Activated CD8-positive, alpha-beta memory T cell treated with anti-CD3 and anti-CD28 coated beads, Interleukin-2, amount 50 U/mL, for 1 hour (primary cell): ENCODE data around the gene IKZF4.
"Not testable (repeated sequence)": the region's sequence is repeated elsewhere in the genome, so short reads cannot be mapped to it uniquely, and the experiment has no call there.

Experiments
- DNase-seq: peaks from one replicate; pipeline ENCODE4 v3.0.0-alpha.2; 2020; ENCODE audit errors: extremely low read depth

Gene IKZF4

GRCh38 chr12:55999522-55999921, 21.3 kb upstream of the IKZF4 start:
- not testable (repeated sequence) for DNase-seq

GRCh38 chr12:55999999-56000540, 20.8 kb upstream of the IKZF4 start:
- not testable (repeated sequence) for DNase-seq

DNA sequence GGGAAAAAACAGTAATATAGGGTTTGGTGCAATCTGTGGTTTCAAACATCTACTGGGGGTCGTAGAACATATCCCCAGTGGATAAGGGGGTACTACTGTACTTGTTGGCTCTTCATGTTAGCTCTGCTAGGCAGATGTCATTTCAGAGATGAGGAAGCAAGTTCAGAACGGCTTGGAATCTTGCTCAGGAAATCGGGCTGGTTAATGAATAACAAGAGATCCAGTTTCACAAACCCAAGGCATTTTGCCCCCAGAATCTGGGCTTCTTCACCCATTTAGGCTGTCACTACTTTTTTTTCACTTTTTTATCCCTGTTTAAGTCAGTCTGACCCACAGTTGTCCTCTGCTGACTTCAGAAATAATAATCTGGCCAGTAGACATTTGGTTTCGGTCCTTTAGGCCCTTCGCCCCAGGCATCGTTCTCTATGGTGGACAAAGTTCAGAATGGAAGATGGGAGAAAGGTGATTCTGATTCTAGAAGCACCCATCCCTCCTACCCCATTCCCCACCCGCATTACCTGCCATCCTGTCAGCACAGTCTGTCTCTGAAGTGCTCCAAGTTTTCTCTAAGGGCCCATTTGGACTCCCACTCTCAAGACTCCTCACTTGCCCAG, 19.2 kb upstream of the IKZF4 start:
- DNase-seq, result no peak

DNA sequence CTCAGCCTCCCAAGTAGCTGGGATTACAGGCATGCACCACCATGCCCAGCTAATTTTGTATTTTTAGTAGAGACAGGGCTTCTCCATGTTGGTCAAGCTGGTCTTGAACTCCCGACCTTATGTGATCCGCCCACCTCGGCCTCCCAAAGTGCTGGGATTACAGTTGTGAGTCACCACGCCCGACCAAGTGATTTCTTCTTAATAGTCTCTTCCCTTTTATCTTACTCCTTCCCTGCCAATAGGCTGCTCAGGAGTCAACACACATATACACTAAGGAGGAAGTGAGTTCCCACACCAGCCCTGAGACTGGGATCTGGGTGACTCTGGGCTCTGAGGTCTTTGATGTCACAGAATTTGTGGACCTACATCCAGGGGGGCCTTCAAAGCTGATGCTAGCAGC, 17.5 kb upstream of the IKZF4 start:
- not testable (repeated sequence) for DNase-seq

- no peak for DNase-seq
Observed at GRCh38 chr12:56004211-56004610, 16.6 kb upstream of the IKZF4 start.

DNA sequence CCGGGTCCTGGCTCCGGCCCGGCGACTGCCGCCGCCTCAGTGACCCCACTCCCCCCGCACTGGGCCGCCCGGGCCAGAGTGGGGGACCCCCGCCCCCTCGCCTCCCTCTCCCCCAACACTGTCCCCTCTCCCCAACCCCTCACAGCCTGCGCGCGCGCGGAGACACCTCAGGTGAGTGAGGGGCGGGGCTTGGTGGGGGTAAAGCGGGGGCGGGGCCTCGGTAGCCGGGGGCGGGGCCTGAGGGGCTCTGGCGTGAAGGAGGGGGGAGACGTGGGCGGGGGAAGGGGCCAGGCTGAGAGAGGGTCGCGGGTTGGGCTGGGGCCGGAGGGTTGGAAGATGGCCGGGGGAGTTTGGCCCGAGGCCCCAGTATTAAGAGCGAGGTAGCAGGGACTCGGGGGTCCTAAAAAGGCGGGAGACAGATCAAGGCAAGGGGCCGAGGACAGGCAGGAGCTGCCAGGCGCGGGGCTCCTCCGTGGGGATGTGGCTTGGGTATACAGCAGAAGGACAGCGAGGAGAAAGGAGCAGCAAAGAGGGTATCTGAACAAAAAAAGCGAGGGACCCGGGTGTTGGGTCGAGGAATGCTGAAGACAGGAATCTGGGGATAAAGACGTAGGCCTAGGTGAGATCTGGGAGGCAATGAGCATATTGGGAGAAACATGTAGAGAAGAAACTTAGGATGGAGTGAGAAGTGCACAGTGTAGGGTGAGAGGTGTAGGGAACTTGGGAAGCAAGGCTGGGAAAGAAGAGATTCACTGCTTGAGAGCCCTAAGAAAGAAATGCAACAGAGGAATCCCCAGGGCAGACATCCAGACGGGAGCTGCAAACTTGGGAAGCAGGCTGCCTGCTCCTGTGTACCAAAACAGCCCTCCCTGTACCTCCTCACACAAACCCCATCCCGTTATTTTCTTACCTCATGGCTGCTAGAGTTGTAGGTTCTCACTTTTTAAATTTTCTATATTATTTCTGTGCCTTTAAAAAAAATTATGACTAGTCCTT, 13.0 kb upstream of the IKZF4 start:
- no peak for DNase-seq

DNA sequence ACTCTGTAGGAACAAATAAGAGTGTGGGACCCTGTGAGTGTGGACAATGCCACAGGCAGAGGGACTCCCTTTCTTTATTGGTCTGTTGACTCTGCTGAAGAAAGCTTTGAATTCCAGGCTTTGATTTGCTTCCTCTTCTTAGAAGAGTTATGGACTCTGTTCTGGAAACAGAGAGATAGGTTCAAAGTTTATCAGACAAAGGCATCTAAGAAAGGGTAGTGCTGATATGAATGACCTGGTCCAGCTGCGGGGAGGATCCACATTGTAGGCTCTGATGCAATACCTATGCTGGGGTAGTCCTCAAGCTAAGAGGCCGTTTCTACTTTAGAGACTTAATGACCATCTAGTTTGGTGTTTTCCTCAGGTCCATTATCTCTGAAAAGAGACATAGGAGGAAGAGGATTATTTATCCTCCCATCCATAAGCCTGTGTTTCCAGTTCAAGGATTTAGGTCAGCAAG, 10.7 kb upstream of the IKZF4 start:
- no peak for DNase-seq

GRCh38 chr12:56011509-56012090, 9.2 kb upstream of the IKZF4 start:
- DNase-seq, result no peak

GRCh38 chr12:56013482-56013881, 7.4 kb upstream of the IKZF4 start:
- DNase-seq, result no peak

DNA sequence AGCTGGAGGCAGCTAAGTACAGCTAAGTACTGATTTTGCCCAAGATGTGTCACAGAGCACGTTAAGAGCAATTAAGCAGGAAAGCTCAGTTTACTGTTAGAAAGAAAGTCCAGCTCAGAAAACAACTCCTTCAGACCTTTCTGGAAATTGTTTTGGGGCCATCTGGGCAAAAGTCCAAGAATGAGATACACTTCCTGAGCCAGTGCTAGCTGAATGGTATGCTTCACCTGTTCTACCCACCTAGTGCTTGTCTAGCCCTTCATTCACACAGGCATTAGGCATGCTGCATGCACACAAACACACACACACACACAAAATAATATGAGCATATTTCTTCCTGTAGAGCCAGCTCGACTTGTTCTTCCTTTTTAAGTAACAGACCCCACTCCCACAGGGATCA, 6.6 kb upstream of the IKZF4 start:
- DNase-seq, result no peak

DNA sequence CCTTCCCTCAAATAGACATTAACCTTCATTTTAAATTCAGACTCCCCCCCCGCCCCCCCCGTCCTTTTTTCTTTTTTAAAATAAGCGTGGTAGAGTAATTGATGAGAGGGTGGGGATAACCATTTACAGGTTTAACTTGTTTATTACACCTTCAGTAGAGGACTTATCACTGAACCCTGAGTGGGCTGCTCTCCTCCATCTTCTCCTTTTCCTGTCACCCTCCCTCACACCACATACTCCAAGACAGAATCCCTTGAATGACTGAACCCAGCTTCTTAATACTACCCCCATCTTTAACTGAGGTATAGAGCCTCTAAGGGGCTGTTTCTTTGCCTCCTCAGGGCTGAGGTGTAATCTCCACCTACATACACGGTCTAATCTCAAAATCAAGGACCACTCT, 3.7 kb upstream of the IKZF4 start:
- DNase-seq, result no peak

GRCh38 chr12:56018356-56018755, 2.5 kb upstream of the IKZF4 start:
- DNase-seq, result no peak

DNA sequence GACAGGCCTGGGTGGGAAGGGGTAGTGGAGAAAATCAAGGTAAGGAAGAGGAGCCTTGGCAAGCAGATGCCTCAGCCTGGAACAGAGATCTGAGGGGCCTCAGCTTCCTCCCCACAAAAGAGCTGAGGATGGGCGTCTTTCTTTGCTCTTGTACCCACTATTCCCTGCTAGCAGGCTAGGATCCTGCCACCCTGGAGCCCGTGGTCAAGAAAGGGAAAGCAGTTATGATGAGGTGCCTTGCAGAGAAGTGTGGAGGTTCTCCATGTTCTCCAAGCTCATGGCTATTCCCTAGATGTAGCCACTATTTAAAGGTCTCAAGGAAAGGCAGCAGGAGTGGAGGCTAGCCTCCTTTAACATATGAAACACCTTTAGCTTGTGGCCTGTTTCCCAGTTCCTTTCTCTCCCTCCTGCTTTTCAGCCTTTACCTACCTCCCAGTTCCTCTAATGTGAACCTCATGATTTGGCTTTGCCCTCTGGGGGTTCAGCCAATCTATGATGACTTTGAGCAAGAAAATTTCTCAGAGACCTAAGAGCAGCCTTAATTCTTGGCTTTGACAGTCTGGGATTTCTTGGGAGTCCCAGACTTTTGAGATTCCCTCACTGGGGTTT, 1.1 kb downstream of the IKZF4 start:
- DNase-seq, result no peak

DNA sequence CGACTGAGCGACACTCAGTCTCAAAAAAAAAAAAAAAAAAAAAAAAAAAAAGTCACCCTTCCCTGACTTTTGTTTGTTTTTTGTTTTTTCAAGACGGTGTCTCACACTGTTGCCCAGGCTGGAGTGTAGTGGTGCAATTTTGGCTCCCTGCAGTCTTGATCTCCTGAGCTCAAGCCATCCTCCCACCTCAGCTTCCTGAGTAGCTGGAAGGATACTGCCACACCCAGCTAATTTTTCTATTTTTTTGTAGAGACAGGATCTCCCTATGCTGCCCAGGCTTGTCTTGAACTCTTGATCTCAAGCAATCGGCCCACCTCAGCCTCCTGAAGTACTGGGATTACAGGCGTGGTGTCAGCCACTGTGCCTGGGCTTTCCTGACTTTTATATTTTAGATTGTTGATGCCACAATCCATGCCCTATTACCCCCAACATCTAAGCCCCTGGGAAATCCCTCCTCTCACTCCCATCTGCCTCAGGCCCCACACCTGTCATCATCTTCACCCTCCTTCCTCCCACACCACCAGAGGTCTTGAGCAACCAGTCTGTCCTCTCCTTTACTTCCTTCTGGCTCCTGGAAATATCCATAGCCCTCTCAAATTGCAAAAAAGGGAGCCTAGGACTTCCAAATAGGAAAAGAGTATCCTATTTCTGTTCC, 7.8 kb downstream of the IKZF4 start:
- DNase-seq, result no peak

DNA sequence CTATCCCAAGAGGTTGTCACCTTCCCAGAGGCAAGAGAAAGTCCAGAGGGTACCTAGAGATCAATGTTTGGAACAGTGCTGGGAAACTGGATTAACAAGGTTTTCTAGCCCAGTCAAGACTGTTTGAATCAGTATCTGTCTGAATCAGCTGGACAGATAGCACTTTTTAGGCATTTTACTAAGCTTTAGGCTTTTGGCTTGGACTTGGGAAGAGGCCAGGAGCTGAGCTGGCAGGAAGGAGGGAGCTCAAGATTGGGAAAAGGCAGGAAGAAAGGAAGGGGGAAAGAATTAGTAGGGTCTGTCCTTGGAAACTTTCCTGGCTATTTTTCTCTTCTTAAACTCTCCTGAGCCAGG, 8.3 kb downstream of the IKZF4 start:
- DNase-seq, result no peak

DNA sequence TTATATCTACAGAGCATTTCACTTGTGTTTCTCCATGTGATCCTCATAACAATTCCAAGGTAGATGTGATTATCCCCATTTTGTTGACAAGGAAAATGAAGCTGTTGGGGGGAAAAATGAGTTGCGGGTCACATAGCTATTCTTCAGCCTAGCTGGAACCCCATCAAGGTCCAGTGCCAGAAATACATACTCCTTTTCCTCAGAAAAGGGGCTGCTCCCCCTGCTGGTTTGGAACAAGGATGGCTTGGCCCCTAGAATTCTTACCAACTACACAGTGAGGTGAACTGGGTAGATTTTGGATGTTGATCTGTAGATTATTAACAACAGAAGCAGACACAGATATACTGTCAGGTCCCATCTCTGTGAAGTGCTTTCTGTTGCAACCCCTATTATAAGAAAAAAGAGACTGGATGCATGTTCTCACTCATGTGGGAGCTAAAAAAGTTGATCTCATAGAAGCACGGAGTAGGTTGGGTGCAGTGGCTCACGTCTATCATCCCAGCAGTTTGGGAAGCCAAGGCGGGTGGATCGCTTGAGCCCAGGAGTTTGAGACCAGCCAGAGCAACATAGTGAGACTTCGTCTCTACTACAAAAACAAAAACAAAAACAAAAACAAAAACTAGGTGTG, 8.9 kb downstream of the IKZF4 start:
- DNase-seq, result no peak

- DNase-seq, result no peak
Observed at GRCh38 chr12:56031987-56032386, 11.1 kb downstream of the IKZF4 start.

DNA sequence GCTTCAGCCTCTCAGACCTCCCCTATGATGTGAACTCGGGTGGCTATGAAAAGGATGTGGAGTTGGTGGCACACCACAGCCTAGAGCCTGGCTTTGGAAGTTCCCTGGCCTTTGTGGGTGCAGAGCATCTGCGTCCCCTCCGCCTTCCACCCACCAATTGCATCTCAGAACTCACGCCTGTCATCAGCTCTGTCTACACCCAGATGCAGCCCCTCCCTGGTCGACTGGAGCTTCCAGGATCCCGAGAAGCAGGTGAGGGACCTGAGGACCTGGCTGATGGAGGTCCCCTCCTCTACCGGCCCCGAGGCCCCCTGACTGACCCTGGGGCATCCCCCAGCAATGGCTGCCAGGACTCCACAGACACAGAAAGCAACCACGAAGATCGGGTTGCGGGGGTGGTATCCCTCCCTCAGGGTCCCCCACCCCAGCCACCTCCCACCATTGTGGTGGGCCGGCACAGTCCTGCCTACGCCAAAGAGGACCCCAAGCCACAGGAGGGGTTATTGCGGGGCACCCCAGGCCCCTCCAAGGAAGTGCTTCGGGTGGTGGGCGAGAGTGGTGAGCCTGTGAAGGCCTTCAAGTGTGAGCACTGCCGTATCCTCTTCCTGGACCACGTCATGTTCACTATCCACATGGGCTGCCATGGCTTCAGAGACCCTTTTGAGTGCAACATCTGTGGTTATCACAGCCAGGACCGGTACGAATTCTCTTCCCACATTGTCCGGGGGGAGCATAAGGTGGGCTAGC, 13.9 kb downstream of the IKZF4 start:
- DNase-seq, result no peak

GRCh38 chr12:56037161-56037560, 16.3 kb downstream of the IKZF4 start:
- no peak for DNase-seq

GRCh38 chr12:56038022-56038655, 17.3 kb downstream of the IKZF4 start:
- DNase-seq, result no peak
